Endothelial cell of umbilical vein (primary cell): ENCODE measurements around the gene KIAA1755.

ENCODE experiments used
- CTCF ChIP-seq, 2 donors: IDR thresholded peaks; 1 replicate in 1 of 2; 2 replicates in 1 of 2; pipeline ENCODE4 v1.5.1; 2011; ENCODE audit warnings: low read length in 2 of 2, mild to moderate bottlenecking in 2 of 2, moderate library complexity in 2 of 2, control low read depth in 1 of 2, inconsistent platforms in 1 of 2, low read depth in 1 of 2; ENCODE audit not compliant: insufficient read depth in 1 of 2; ENCODE audit errors: extremely low read depth in 1 of 2
- FOS ChIP-seq: IDR thresholded peaks from 2 replicates; pipeline ENCODE4 v1.6.1; 2011; ENCODE audit warnings: mild to moderate bottlenecking, low read length, moderate library complexity, borderline replicate concordance; ENCODE audit not compliant: insufficient read depth
- JUN ChIP-seq: IDR thresholded peaks from 2 replicates; pipeline ENCODE4 v1.6.1; 2011; ENCODE audit warnings: borderline replicate concordance, low read depth; ENCODE audit not compliant: insufficient read length, insufficient read depth
- POLR2A ChIP-seq: IDR thresholded peaks from 2 replicates; pipeline ENCODE4 v1.6.1; 2012; ENCODE audit warnings: low read depth, mild to moderate bottlenecking, control low read depth, low read length

DNA sequence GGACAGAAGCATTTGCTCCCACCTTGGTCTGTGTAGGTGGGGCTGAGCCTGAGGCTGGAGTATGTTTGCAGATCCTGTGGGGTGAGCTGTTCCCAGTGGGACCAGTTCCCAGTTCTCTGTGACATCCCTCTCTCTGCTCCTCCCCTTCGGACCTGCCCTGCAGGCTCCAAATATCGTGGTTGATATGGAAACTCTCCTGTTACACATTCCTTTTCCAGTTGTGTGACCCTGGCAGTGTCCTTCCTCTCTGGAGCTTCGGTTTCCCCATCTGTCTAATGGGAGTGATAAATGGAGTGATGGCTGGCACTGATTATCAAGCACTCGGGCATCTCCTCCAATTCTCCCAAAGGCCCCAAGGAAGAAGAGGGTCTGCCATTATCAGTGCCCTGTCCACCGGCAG is 79.8 kb downstream of the KIAA1755 start:
- TF ChIP-seq FOS (no peak), JUN (no peak), CTCF (IDR thresholded peaks at IDR 0.05; ENCODE audit: extremely low read depth in 1 of 2, insufficient read depth in 1 of 2, low read depth in 1 of 2, low read length in 2 of 2) (no peak), POLR2A (no peak)
